IPS-20b (cell line): ENCODE data around the gene CCDC74B.
"Not testable (repeated sequence)": the region's sequence is repeated elsewhere in the genome, so short reads cannot be mapped to it uniquely, and the experiment has no call there.

Experiments used
- H3K27ac ChIP-seq: one replicate; pipeline ENCODE4 v1.5.1; 2013; ENCODE audit warnings: low read length
- H3K27me3 ChIP-seq: 2 replicates; pipeline ENCODE4 v1.6.1; 2013; ENCODE audit warnings: mild to moderate bottlenecking, low read length, inconsistent platforms; ENCODE audit not compliant: insufficient read depth
- H3K36me3 ChIP-seq: 2 replicates; pipeline ENCODE4 v1.6.1; 2013; ENCODE audit warnings: low read depth, mild to moderate bottlenecking, inconsistent platforms, low read length, moderate library complexity; ENCODE audit not compliant: insufficient read depth
- H3K4me1 ChIP-seq: 2 replicates; pipeline ENCODE4 v1.6.1; 2013; ENCODE audit warnings: mild to moderate bottlenecking, control low read depth, inconsistent platforms, low read length, moderate library complexity; ENCODE audit not compliant: insufficient read depth
- H3K4me3 ChIP-seq: 2 replicates; pipeline ENCODE4 v1.5.1; 2013; ENCODE audit warnings: mild to moderate bottlenecking, low read length, inconsistent platforms
- H3K9ac ChIP-seq: 2 replicates; pipeline ENCODE4 v1.6.1; 2013; ENCODE audit warnings: low read depth, mild to moderate bottlenecking, inconsistent platforms, low read length, moderate library complexity
- H3K9me3 ChIP-seq: 2 replicates; pipeline ENCODE4 v1.6.1; 2013; ENCODE audit warnings: mild to moderate bottlenecking, low read depth, low read length, inconsistent platforms; ENCODE audit not compliant: insufficient read depth

CCDC74B gene

DNA sequence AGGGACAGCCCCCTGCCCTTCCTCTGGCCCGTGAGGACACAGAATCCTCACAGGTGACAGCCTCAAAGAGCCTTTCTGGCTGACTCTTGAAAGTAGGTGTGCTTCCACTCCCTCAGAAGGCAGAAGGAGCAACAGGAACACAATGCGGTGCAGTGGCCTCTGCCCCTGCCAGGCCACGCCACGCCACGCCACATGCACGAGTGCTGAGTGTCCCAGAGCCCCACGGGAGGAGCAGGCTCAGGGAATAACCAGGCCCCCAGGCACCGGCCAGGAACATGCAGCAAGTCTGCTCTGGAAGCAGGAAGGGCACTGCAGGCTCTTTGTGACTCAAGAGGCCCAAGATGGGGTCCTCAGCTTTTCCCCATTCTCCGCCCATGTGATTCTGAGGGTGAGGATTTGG, 18.1 kb upstream of the CCDC74B start:
- H3K27me3 ChIP-seq = no peaks in the 10 kb centered on the region
- no peak overlapping the region for H3K27ac ChIP-seq
- H3K9me3 ChIP-seq = no peaks in the 10 kb centered on the region
- H3K36me3 ChIP-seq = peaks cover 63% of the 10 kb centered on the region
- H3K4me3 ChIP-seq = no peak overlapping the region
- no peaks in the 10 kb centered on the region for H3K4me1 ChIP-seq
- H3K9ac ChIP-seq = no peak overlapping the region

DNA sequence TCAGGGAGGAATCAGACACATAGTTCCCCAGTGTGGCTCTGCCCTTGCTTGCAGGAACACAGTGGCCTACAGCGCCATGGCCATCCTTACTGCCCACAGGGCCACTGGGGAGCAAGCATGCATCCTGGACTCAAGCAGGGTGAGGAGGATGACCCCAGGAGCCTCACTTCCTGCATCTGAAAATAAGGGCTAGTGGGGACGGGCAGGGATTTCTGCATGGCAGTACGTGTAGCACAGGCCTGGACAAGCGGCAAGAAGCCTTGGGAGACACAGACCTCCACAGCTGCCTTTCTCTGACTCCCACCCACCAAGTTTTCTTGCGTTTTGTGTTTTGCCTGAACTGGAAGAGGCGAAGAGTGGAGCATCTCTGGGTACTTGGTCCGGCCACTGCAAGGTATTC, 17.6 kb upstream of the CCDC74B start:
- not testable (repeated sequence) for H3K27ac ChIP-seq, H3K9ac ChIP-seq, H3K4me3 ChIP-seq, H3K27me3 ChIP-seq, H3K4me1 ChIP-seq, H3K9me3 ChIP-seq
- H3K36me3 ChIP-seq = peaks cover 58% of the 10 kb centered on the region

DNA sequence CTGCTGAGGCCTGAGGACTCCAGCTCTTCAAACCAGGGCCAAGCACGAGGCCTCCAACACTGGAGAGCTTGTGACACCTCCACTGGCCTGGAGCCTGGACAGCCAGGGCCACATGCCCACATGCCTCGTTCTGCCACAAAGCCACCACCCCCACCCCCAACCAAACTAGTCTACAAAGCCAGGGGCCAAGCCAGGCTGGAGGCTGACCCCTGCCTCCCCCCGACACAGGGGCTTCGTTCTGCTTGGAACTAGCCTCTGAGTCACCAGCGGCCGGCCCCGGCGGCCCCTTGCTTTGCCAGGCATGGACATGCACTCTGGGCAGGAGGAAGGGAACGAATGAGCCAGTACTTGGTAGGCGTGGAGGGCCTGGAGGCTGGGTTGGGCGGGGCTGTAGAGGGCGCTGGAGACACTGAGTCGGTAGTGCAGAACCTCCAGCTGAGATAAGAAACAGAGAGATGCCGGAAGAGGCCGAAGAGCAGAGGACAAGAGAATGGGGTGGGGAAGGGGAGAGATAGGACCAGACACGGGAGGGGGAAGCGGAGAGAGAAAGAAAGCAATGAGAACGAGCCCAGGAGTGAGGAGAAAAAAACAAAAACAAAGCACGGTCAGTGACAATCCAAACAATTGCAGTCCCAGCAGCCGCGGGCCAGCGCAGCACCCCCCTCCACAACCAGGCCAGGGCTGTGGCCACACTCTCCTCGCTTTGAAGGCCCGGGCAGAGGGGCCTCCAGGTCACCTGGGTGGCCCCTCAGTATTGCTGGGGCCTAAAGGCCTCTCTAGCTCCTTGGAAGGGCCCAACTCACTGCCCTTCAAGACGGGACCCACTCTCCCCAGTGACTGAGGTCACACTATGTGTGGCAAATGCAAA, 16.2 kb upstream of the CCDC74B start:
- H3K9me3 ChIP-seq, H3K9ac ChIP-seq, H3K27ac ChIP-seq, H3K27me3 ChIP-seq, H3K4me3 ChIP-seq, H3K4me1 ChIP-seq: not testable (repeated sequence)
- peaks cover 44% of the 10 kb centered on the region for H3K36me3 ChIP-seq

DNA sequence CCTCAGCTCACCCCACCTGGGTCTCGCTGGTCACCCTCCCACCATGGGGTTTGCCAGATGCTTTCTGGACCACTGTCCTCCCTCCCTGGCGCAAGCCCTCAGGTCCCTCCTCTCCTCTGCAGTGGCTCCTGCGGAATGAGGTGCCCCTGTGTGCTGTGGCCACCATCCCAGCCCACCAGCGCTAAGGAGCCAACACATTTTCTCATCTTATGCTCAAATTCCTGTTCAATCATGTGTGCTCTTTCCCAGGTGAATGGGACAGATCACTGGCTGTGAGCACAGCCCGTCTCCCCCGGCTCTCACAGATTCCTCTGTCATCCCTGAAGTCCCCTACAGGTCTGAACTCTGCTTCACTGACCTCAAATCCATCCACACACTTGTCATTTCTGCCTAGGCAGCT, 15.2 kb upstream of the CCDC74B start:
- Histone ChIP-seq H3K4me1 (no peaks in the 10 kb centered on the region), H3K9ac (no peak overlapping the region), H3K36me3 (peaks cover 44% of the 10 kb centered on the region), H3K27ac (no peak overlapping the region), H3K4me3 (no peak overlapping the region), H3K9me3 (no peaks in the 10 kb centered on the region), H3K27me3 (no peaks in the 10 kb centered on the region)

DNA sequence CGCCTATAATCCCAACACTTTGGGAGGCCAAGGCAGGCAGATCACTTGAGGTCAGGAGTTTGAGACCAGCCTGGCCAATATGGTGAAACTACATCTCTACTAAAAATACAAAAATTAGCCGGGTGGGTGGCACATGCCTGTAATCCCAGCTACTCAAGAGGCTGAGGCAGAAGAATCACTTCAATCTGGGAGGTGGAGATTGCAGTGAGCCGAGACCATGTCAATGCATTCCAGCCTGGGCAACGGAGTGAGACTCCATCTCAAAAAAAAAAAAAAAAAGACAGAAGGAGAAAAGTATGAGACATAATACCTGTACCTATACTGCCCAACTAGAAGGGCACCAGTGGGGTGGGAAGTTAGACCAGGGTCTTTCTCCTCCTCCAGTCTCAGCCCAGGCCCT, 14.5 kb upstream of the CCDC74B start:
- not testable (repeated sequence) for H3K9me3 ChIP-seq, H3K27ac ChIP-seq, H3K27me3 ChIP-seq, H3K4me3 ChIP-seq, H3K4me1 ChIP-seq, H3K9ac ChIP-seq
- peaks cover 43% of the 10 kb centered on the region for H3K36me3 ChIP-seq

DNA sequence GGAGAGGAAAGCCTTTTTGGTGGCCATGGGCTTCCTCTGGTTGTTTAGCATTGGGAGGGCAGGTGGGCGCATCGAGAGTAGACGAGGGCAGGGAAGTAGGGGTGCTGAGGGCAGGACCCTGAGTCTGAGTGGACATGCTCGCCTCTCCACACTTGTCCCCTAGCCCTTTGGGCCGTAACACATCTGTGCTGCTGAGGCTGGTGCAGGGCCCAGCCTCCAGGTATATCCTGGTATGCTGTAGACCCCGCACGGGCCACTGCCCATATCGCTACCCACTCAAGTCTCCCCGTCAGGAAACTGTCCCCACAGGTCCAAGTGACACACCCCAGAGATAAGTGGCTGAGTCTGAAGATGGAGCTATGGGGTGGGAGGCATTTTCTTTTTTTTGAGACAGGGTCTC, 13.7 kb upstream of the CCDC74B start:
- H3K4me3 ChIP-seq = no peak overlapping the region
- H3K4me1 ChIP-seq = no peaks in the 10 kb centered on the region
- H3K27ac ChIP-seq = no peak overlapping the region
- H3K9me3 ChIP-seq = no peaks in the 10 kb centered on the region
- no peak overlapping the region for H3K9ac ChIP-seq
- no peaks in the 10 kb centered on the region for H3K27me3 ChIP-seq
- H3K36me3 ChIP-seq = peaks cover 41% of the 10 kb centered on the region

DNA sequence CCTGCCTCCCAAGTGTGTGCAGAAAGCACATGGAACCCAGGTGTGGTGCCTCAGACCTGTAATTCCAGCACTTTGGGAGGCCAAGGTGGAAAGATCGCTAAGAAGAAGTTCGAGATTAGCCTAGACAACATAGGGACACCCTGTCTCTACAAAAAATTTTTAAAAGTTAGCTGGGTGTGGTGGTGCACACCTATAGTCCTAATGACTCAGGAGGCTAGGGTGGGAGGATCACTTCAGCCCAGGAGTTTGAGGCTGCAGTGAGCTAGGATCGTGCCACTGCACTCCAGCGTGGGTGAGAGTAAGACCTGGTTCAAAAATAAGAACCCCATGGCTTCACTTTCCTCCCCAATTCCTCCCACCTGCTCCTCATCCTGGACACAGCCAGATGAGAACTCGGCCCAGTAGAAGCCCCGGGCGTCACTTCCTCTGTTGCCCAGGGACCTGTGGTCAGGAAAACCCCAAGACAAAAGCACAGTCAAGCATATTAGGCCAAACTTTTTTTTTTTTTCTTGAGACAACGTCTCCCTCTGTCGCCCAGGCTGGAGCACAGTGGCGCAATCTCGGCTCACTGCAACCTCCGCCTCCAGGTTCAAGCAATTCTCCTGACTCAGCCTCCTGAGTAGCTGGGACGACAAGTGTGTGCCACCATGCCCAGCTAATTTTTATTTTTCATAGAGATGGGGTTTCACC, 13.1 kb upstream of the CCDC74B start:
- not testable (repeated sequence) for H3K4me3 ChIP-seq, H3K27ac ChIP-seq, H3K9ac ChIP-seq, H3K9me3 ChIP-seq, H3K27me3 ChIP-seq, H3K4me1 ChIP-seq
- H3K36me3 ChIP-seq = peaks cover 44% of the 10 kb centered on the region

DNA sequence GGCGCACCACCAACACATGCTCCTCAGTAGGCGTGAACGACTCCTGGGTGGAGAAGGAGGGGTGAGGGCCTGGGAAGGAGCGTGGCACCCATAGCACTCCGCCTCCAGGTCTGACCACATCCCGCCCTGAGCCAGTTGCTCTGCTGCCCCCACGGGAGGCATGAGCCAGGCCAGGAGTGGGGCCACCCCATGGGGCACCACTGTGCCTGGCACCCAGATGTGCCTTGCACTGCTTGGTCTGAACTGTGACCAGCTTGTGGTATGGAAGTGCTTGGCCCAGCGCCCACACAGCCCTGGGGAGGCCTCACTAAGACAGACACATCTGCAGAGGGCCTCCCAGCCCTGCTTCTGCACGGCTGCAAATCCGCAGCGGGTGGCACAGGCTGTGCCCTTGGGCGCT, 12.4 kb upstream of the CCDC74B start:
- not testable (repeated sequence) for H3K27ac ChIP-seq, H3K27me3 ChIP-seq, H3K9me3 ChIP-seq, H3K4me3 ChIP-seq, H3K9ac ChIP-seq, H3K4me1 ChIP-seq
- peaks cover 46% of the 10 kb centered on the region for H3K36me3 ChIP-seq

DNA sequence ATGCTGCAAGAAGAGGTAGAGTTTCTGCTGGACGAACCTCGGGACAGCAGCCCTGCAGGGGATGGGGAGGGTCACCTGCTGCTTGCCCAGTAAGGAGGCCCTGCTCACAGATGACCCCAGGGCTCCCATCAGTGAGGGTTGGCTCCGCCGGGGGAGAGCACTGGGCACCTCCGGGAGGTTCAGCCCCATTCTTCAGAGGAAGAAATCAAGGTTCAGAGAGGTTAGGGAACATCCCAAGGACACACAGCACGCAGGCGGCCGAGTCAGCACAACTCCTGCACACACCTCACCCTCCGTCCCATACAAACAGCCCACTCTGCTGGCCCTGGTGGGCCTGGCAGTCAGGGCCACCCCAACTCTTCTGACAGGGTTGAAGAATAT, 11.7 kb upstream of the CCDC74B start:
- Histone ChIP-seq H3K9ac (no peak overlapping the region), H3K9me3 (no peaks in the 10 kb centered on the region), H3K27me3 (no peaks in the 10 kb centered on the region), H3K4me3 (no peak overlapping the region), H3K36me3 (peaks cover 52% of the 10 kb centered on the region), H3K4me1 (no peaks in the 10 kb centered on the region), H3K27ac (no peak overlapping the region)

DNA sequence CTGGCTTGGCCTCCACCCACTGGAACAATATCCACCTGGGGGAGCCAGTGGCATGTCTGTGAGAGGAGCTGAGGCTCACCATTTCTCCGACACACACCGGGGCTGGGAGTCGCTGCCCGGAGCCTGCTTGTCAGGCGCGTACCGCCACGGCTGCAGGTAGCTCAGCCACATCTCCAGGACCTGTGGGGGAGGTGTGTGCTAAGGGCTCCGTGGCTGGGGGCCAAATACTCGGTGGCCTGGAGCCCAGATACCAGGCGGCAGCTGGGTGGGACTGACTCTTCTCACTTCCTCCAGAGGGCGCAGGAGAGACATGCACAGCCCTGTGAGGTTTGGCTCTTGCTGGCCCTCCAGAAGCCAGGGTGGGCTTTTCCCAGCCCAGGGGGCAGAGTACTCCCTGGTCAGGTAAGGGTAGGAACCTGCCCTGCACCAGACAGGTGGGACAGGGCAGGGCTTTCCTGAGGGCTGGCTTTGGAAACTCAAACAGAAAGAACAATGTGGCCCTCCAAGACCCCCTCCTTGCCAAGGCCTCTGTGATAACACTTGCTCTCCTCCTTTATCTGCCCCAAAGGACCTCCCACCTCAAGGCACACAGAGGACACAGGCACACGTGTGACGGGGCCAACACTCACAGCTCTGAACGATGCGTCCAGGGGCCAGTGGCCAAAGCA, 11.2 kb upstream of the CCDC74B start:
- H3K9ac ChIP-seq, H3K27me3 ChIP-seq, H3K9me3 ChIP-seq, H3K4me3 ChIP-seq, H3K4me1 ChIP-seq, H3K27ac ChIP-seq: not testable (repeated sequence)
- H3K36me3 ChIP-seq = peaks cover 52% of the 10 kb centered on the region

DNA sequence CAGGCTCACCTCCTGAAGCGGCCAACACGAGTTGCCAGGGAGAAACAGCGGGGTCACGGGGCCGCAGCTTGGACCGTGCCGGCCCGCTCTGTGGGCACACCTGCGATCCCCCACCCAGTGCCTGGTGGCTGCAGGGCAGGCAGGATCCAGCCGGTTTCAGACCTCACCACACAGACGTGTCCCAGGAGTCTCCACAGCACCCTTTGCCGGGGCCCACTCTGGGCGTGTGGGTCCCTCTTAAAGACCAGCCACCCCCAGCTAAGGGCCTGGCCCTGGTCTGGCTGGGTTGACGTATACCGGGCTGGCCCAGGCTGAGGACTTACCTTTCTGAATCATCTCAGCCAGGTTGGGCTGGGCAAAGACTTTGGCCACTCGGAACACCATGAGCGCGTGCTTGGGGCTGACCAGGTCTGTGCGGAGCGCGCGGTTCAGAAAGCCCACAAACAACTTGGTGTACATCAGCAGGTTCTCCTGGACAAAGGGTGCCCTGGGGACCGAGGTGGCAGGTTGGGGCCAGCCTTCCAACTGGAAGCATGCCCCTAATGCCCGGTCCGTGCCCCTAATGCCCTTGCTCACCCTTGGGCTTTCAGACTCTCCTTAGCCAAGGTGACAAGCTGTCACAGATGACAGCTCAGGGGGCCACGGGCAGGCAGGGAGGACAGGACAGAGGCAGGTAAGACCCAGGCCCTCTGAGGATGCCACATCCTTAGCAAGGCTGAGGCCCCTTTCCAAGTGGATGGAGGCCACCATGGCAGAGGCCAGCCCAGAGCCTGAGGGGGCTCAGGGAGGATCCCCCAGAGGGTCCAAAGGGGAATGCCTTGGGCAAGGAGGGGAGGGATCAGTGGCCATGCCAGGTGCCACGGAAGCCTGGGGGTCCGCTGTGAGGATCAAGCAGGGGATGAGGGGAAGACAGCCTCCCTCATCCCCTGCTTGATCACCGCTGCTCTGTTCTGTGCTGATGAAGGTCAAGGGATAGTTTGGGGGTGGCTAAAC, 10.2 kb upstream of the CCDC74B start:
- H3K9ac ChIP-seq = no peak overlapping the region
- peaks cover 51% of the 10 kb centered on the region for H3K36me3 ChIP-seq

More for the DNA sequence above, 10.2 kb upstream of the CCDC74B start:
- H3K27ac ChIP-seq = no peak overlapping the region
- H3K4me1 ChIP-seq = no peaks in the 10 kb centered on the region
- no peaks in the 10 kb centered on the region for H3K27me3 ChIP-seq
- H3K4me3 ChIP-seq = no peak overlapping the region
- no peaks in the 10 kb centered on the region for H3K9me3 ChIP-seq
